Suprapubic skin (tissue), 4 donors: ENCODE results near the gene PNO1.

ENCODE experiments used
- CTCF ChIP-seq, 2 donors: fragments of 200-600 bp in 1 of 2; fragments of 450-650 bp in 1 of 2; sonication (generic) in 1 of 2; IDR thresholded peaks; one replicate each; pipeline ENCODE4 v1.5.1; 2016 to 2019; ENCODE audit warnings: antibody characterized with exemption in 2 of 2, mild to moderate bottlenecking in 1 of 2, moderate library complexity in 1 of 2
- EP300 ChIP-seq: sonication (generic); formaldehyde crosslinking; IDR thresholded peaks from one replicate; pipeline ENCODE4 v1.6.1; 2017; ENCODE audit warnings: antibody characterized with exemption
- POLR2A ChIP-seq, 2 donors: fragments of 450-650 bp; IDR thresholded peaks; one replicate each; pipeline ENCODE4 v1.6.1; 2017; ENCODE audit warnings: antibody characterized with exemption in 2 of 2, mild to moderate bottlenecking in 2 of 2, moderate library complexity in 2 of 2
- POLR2AphosphoS5 ChIP-seq, 3 donors: sonication (generic); formaldehyde crosslinking; IDR thresholded peaks; one replicate each; pipeline ENCODE4 v1.6.1; 2017; ENCODE audit warnings: antibody characterized with exemption in 3 of 3

GRCh38 chr2:68115965-68116364 lies 41.7 kb upstream of the PNO1 start:
- TF ChIP-seq CTCF (IDR thresholded peaks at IDR 0.05) (no peak), POLR2A (IDR thresholded peaks at IDR 0.05) (no peak), POLR2AphosphoS5 (IDR thresholded peaks at IDR 0.05) (no peak), EP300 (no peak)
